CD4-positive, alpha-beta T cell treated with Interleukin-4 for 4 hours (primary cell): Measurements from ENCODE around the gene MICAL3.
"Not testable (repeated sequence)": the region's sequence is repeated elsewhere in the genome, so short reads cannot be mapped to it uniquely, and the experiment has no call there.

Experiments
- DNase-seq: peaks from one replicate; pipeline ENCODE4 v3.0.0-alpha.2; 2020

MICAL3 gene

GRCh38 chr22:18029686-18030267 is 5.4 kb upstream of the MICAL3 start:
- no peak for DNase-seq

- DNase-seq = no peak
These were observed 4.6 kb upstream of the MICAL3 start for GRCh38 chr22:18028817-18029527.

GRCh38 chr22:18025898-18026297 is 1.5 kb upstream of the MICAL3 start:
- DNase-seq = not testable (repeated sequence)

GRCh38 chr22:18024956-18025720 is 777 bp upstream of the MICAL3 start:
- DNase-seq = no peak

GRCh38 chr22:18023509-18024275 is 669 bp downstream of the MICAL3 start:
- no peak for DNase-seq

- DNase-seq = no peak
These were observed 1.5 kb downstream of the MICAL3 start for GRCh38 chr22:18022876-18023275.

- DNase-seq = no peak
These were observed 2.9 kb downstream of the MICAL3 start for GRCh38 chr22:18021431-18021830.

- DNase-seq = not testable (repeated sequence)
These were observed 3.6 kb downstream of the MICAL3 start for GRCh38 chr22:18020743-18021142.

- no peak for DNase-seq
These were observed 10.4 kb downstream of the MICAL3 start for GRCh38 chr22:18013947-18014346.

- DNase-seq = no peak
These were observed 10.9 kb downstream of the MICAL3 start for GRCh38 chr22:18013436-18013835.

- no peak for DNase-seq
These were observed 11.8 kb downstream of the MICAL3 start for GRCh38 chr22:18012531-18012930.

GRCh38 chr22:18010266-18010665 is 14.1 kb downstream of the MICAL3 start:
- no peak for DNase-seq

- DNase-seq = no peak
These were observed 16.2 kb downstream of the MICAL3 start for GRCh38 chr22:18008136-18008535.

- DNase-seq = no peak
These were observed 19.0 kb downstream of the MICAL3 start for GRCh38 chr22:18005201-18005926.

GRCh38 chr22:18001894-18002315 is 22.5 kb downstream of the MICAL3 start:
- DNase-seq = not testable (repeated sequence)

GRCh38 chr22:18001040-18001893 is 23.1 kb downstream of the MICAL3 start:
- peak; percentile 88 for DNase-seq

GRCh38 chr22:18000441-18001039 is 23.8 kb downstream of the MICAL3 start:
- peak; percentile 38 for DNase-seq

GRCh38 chr22:17999851-18000250 is 24.5 kb downstream of the MICAL3 start:
- DNase-seq = no peak

- DNase-seq = no peak
These were observed 25.4 kb downstream of the MICAL3 start for GRCh38 chr22:17998913-17999312.

GRCh38 chr22:17997456-17997855 is 26.9 kb downstream of the MICAL3 start:
- no peak for DNase-seq

- not testable (repeated sequence) for DNase-seq
These were observed 29.1 kb downstream of the MICAL3 start for GRCh38 chr22:17995256-17995655.
